DOHH2 (cell line): Measurements from ENCODE around the gene ARF6.

Experiments
- CTCF ChIP-seq: fragments of 200-600 bp; sonication (generic); IDR thresholded peaks from one replicate; pipeline ENCODE4 v1.5.1; 2014; ENCODE audit warnings: antibody characterized with exemption, mild to moderate bottlenecking, low read depth, low read length; ENCODE audit not compliant: poor library complexity, severe bottlenecking
- EZH2phosphoT487 ChIP-seq: fragments of 200-600 bp; sonication (generic); IDR thresholded peaks from 2 replicates; pipeline ENCODE4 v1.6.1; 2017; ENCODE audit warnings: borderline replicate concordance, mild to moderate bottlenecking, antibody characterized with exemption, low read length, moderate library complexity, mixed read lengths

GRCh38 chr14:49857427-49858003 is 35.4 kb upstream of the ARF6 start:
- TF ChIP-seq CTCF (no peak), EZH2phosphoT487 (no peak)
